Measurements from ENCODE around the gene PRAC1.

The PRAC1 gene

GRCh38 chr17:48747445-48748363 is 25.4 kb upstream of the PRAC1 start:
- peak overlapping the region; percentile 22 for H3K27ac ChIP-seq
- DNase-seq (ENCODE audit: low read depth, low spot score), result no peak

- no peak for DNase-seq (ENCODE audit: low read depth, low spot score)
- H3K27ac ChIP-seq, result peak overlapping the region; percentile 22
Observed at GRCh38 chr17:48746916-48747444, 24.7 kb upstream of the PRAC1 start.

GRCh38 chr17:48745381-48746275 is 23.3 kb upstream of the PRAC1 start:
- DNase-seq (ENCODE audit: low read depth, low spot score), result no peak
- peak overlapping the region; percentile 22 for H3K27ac ChIP-seq

GRCh38 chr17:48740537-48740936 is 18.2 kb upstream of the PRAC1 start:
- no peak for DNase-seq (ENCODE audit: low read depth, low spot score)
- no peak overlapping the region for H3K27ac ChIP-seq

GRCh38 chr17:48738803-48739526 is 16.6 kb upstream of the PRAC1 start:
- DNase-seq (ENCODE audit: low read depth, low spot score), result no peak
- peak overlapping the region; percentile 53 for H3K27ac ChIP-seq

- no peak for DNase-seq (ENCODE audit: low read depth, low spot score)
- H3K27ac ChIP-seq, result peak overlapping the region; percentile 53
Observed at GRCh38 chr17:48738424-48738802, 16.1 kb upstream of the PRAC1 start.

GRCh38 chr17:48737330-48738043 is 15.2 kb upstream of the PRAC1 start:
- DNase-seq (ENCODE audit: low read depth, low spot score), result no peak
- peak overlapping the region; percentile 53 for H3K27ac ChIP-seq

- DNase-seq (ENCODE audit: low read depth, low spot score), result no peak
- peak overlapping the region; percentile 56 for H3K27ac ChIP-seq
Observed at GRCh38 chr17:48735062-48735351, 12.7 kb upstream of the PRAC1 start.

- peak overlapping the region; percentile 56 for H3K27ac ChIP-seq
- no peak for DNase-seq (ENCODE audit: low read depth, low spot score)
Observed at GRCh38 chr17:48734333-48735061, 12.2 kb upstream of the PRAC1 start.

- peak overlapping the region; percentile 56 for H3K27ac ChIP-seq
- no peak for DNase-seq (ENCODE audit: low read depth, low spot score)
Observed at GRCh38 chr17:48733632-48734328, 11.5 kb upstream of the PRAC1 start.

GRCh38 chr17:48732688-48733629 is 10.6 kb upstream of the PRAC1 start:
- DNase-seq (ENCODE audit: low read depth, low spot score), result no peak
- peak overlapping the region; percentile 56 for H3K27ac ChIP-seq

- no peak for DNase-seq (ENCODE audit: low read depth, low spot score)
- H3K27ac ChIP-seq, result peak overlapping the region; percentile 2
Observed at GRCh38 chr17:48731355-48731754, 9.0 kb upstream of the PRAC1 start.

GRCh38 chr17:48730240-48730550 is 7.9 kb upstream of the PRAC1 start:
- no peak overlapping the region for H3K27ac ChIP-seq
- DNase-seq (ENCODE audit: low read depth, low spot score), result no peak

- peak overlapping the region; percentile 91 for H3K27ac ChIP-seq
- no peak for DNase-seq (ENCODE audit: low read depth, low spot score)
Observed at GRCh38 chr17:48729335-48730239, 7.3 kb upstream of the PRAC1 start.

GRCh38 chr17:48728232-48729231 is 6.2 kb upstream of the PRAC1 start, which contains the start of gene HOXB13:
TSS of gene HOXB13 (minus strand) at chr17:48728750. CDS start at chr17:48728593, 157 bp downstream.
- H3K27ac ChIP-seq, result peak within 1 kb of the TSS; percentile 91
- DNase-seq (ENCODE audit: low read depth, low spot score), result peak; percentile 73

All from epithelial cell of prostate (primary cell).